Common myeloid progenitor, CD34-positive (primary cell): Measurements from ENCODE around the gene ZBTB16.

ENCODE experiments used
- CTCF ChIA-PET: fragments of 350-600 bp; sonication (Branson Sonifier 250); formaldehyde crosslinking; loops from one replicate; lab custom pipeline; 2021; ENCODE audit warnings: antibody characterized with exemption; lab: Charles Lee
- POLR2A ChIA-PET: fragments of 350-600 bp; sonication (Branson Sonifier 250); formaldehyde crosslinking; loops from one replicate; lab custom pipeline; 2021; ENCODE audit warnings: antibody characterized with exemption; lab: Charles Lee
- DNase-seq, 3 donors: peaks; one replicate each; pipeline versions ENCODE4 v3.0.0 to v3.0.0-alpha.2; 2013
- H3K27ac ChIP-seq, 2 experiments: 1 replicate in 1 of 2; 2 replicates in 1 of 2; pipeline ENCODE4 v1.7.0; 2013; ENCODE audit warnings: inconsistent platforms in 2 of 2, low read length in 2 of 2, mild to moderate bottlenecking in 2 of 2, low read depth in 1 of 2, moderate library complexity in 1 of 2; ENCODE audit not compliant: severe bottlenecking in 2 of 2, insufficient read depth in 1 of 2, poor library complexity in 1 of 2
- H3K27me3 ChIP-seq, 5 experiments: replicated peaks in 2 of 5; 1 replicate in 3 of 5; 2 replicates in 2 of 5; pipeline versions ENCODE4 v1.6.1 to v1.7.0; 2013; ENCODE audit warnings: low read length in 4 of 5, mild to moderate bottlenecking in 2 of 5, moderate library complexity in 2 of 5, inconsistent platforms in 1 of 5; ENCODE audit not compliant: insufficient read depth in 5 of 5, control insufficient read depth in 4 of 5
- H3K36me3 ChIP-seq, 4 experiments: 1 replicate in 2 of 4; 2 replicates in 2 of 4; pipeline versions ENCODE4 v1.6.1 to v1.7.0; 2013; ENCODE audit warnings: low read length in 3 of 4, control low read depth in 1 of 4, mild to moderate bottlenecking in 1 of 4; ENCODE audit not compliant: control insufficient read depth in 4 of 4, insufficient read depth in 4 of 4
- H3K4me1 ChIP-seq, 4 experiments: 1 replicate in 3 of 4; 2 replicates in 1 of 4; pipeline versions ENCODE4 v1.6.1 to v1.7.1; 2013; ENCODE audit warnings: low read length in 3 of 4, mild to moderate bottlenecking in 3 of 4, control low read depth in 1 of 4, inconsistent platforms in 1 of 4, moderate library complexity in 1 of 4; ENCODE audit not compliant: control insufficient read depth in 4 of 4, insufficient read depth in 4 of 4; ENCODE audit errors: control extremely low read depth in 1 of 4
- H3K4me3 ChIP-seq, 7 experiments: 1 replicate in 4 of 7; 2 replicates in 3 of 7; pipeline versions ENCODE4 v1.5.1 to v1.7.0; 2013; ENCODE audit warnings: mild to moderate bottlenecking in 7 of 7, low read length in 6 of 7, moderate library complexity in 6 of 7, inconsistent platforms in 2 of 7, low read depth in 2 of 7, control low read depth in 1 of 7; ENCODE audit not compliant: insufficient read depth in 4 of 7, control insufficient read depth in 1 of 7; ENCODE audit errors: extremely low read depth in 1 of 7
- H3K9me3 ChIP-seq, 5 experiments: 1 replicate in 4 of 5; 2 replicates in 1 of 5; pipeline versions ENCODE4 v1.6.1 to v1.7.1; 2013; ENCODE audit warnings: low read length in 4 of 5, mild to moderate bottlenecking in 2 of 5, inconsistent platforms in 1 of 5, low read depth in 1 of 5, moderate library complexity in 1 of 5; ENCODE audit not compliant: control insufficient read depth in 4 of 5, insufficient read depth in 2 of 5; ENCODE audit errors: control extremely low read depth in 1 of 5
- WGBS: methylation state at CpG from one replicate; pipeline ENCODE4 v1.1.5; 2013; ENCODE audit not compliant: insufficient coverage; 5-methylcytosine and 5-hydroxymethylcytosine counted together

Gene ZBTB16

DNA sequence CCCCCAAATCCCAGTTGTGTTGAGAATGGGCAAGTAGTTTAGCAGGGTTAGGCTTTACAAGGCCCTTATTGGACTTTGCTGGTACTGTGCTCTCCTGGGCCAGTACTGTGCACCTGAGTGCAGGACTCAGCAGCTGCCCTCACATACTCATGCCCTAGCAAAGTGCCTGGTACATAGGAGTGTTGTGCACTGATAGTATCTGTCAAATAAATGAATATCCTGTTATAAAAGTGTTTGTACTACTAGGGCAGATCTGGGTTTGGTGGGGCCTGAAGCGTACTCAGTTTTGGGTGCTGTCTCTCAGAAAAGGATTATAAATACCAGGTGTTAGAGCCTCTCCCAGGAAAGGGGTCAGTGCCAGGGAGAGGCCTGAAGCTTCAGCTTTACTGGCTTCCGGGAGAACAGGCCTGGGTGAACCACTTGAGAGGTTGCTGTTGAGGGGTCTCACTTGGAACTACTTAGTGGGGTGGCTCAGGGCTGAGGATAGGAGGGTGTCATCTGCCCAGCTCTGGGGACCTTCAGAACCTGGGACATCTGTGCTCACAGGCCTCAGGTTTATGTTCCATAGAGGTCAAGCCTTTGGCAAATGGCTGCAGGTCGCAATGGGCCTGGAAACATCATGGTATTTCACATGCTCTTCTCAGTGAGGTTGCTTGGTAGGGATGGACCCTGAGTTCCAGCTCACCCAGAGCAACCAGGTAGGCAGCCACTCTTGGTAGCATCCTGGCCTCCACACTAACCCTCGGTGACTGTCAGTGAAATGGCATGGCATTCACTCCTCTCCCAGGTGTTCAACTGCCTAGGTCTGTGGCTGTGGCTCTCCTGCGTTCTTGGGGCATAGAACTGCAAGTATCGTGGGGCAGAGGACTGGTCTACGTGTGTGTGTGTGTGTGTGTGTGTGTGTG is 106.1 kb downstream of the ZBTB16 start:
- CTCF ChIA-PET: interaction anchor here (0.6 to 10.5 kb wide), 5 partner anchors 11 to 172 kb away, joined by 3 to 114 read pairs (median 5); no protein-coding TSS in a partner anchor

DNA sequence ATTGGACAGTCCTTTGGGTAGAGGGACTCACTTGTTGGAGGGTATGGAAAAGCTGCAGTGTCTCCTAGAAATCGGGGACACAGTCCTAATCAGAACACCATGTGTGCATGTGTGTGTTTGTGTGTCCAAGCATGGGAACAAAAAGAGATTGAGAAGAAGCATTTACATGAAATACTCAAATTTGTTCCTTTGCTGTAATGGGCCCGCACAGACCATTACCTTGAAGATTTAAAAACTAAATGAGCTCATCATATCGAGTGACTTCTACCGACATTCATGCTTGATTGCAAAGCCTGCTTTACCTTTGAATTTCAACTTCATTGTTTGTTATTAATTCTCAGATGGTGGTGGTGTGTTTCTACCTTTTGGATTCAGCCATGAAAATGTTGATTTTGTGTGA is 106.9 kb downstream of the ZBTB16 start:
- Histone ChIP-seq H3K27ac (no peak overlapping the region), H3K9me3 (no peaks in the 10 kb centered on the region), H3K36me3 (no peaks in the 10 kb centered on the region), H3K4me1 (peaks cover 5 to 76% (median 66%) of the 10 kb centered on the region in 4 experiments), H3K4me3 (peak overlapping the region in 2 of 7 experiments; percentile 58 to 64), H3K27me3 (no peaks in the 10 kb centered on the region)
- POLR2A ChIA-PET: no interaction called here
- CTCF ChIA-PET: interaction anchor here (0.6 to 10.5 kb wide), 10 partner anchors 10 to 173 kb away, joined by 3 to 114 read pairs (median 3); no protein-coding TSS in a partner anchor
- WGBS: 86% methylated on average over 4 of the region's 4 CpGs
- DNase-seq: peak in 1 of 3 donors; percentile 29

More for the DNA sequence above, 106.1 kb downstream of the ZBTB16 start:
- WGBS: 98% methylated on average over 6 of the region's 7 CpGs
- Histone ChIP-seq H3K4me1 (peaks cover 5 to 73% (median 62%) of the 10 kb centered on the region in 4 experiments), H3K9me3 (no peaks in the 10 kb centered on the region), H3K27me3 (no peaks in the 10 kb centered on the region), H3K4me3 (no peak overlapping the region), H3K36me3 (no peaks in the 10 kb centered on the region), H3K27ac (no peak overlapping the region)
- DNase-seq: no peak
- POLR2A ChIA-PET: no interaction called here

DNA sequence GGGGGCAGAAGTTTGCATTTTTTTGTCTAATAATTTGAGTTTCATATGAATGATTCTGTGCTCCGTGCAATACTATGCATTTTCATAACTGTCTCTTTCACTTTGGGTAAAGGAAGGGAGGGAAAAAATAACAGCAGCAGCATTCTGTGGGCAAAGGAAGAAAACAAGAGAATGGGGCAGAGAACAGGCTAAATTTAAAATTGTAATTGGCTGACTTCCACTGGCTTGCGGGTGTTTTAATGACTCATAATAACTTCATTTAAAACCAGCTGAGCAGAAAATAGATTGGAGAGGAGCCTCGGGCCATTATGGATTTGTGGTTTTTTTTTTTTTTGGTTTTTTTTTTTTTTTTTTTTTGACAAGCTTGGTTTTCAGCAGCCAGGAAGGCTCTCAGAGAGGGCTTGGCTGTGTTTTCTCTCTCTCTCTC is 107.4 kb downstream of the ZBTB16 start:
- peak; percentile 72 to 89 (median 88) for DNase-seq
- Histone ChIP-seq H3K36me3 (no peaks in the 10 kb centered on the region), H3K27ac (no peak overlapping the region), H3K4me3 (peak overlapping the region in 3 of 7 experiments; percentile 28 to 64 (median 58)), H3K4me1 (peaks cover 5 to 82% (median 71%) of the 10 kb centered on the region in 4 experiments), H3K9me3 (no peaks in the 10 kb centered on the region), H3K27me3 (no peaks in the 10 kb centered on the region)
- ChIA-PET POLR2A (interaction anchor here (0.6 kb wide), 2 partner anchors 15 to 106 kb away, joined by 4 read pairs; no protein-coding TSS in a partner anchor), CTCF (interaction anchor here (0.8 to 10.5 kb wide), 12 partner anchors 10 to 165 kb away, joined by 3 to 114 read pairs (median 3); partner anchors contain the start of gene ZBTB16)
- WGBS: 0% methylated on average over 3 of the region's 3 CpGs

DNA sequence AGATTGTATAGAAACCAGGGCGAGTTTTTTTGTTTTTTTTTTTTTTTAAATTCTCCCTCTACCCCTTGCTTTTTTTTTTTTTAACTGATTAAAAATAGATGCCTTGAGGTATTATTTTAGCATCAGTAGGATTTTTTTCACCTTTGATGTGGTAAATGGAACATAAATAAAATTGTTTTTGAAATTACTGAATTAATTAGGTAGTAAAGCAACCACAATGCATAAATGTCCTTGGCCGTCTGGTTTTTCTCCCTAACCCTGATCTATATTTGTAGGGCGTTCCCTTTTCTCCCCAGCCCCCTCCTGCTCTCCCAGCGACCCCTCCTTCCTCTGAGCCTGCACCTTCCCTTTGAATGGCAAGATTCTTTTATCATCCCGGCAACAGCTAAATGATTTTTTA is 107.8 kb downstream of the ZBTB16 start:
- Histone ChIP-seq H3K27ac (no peak overlapping the region), H3K36me3 (no peaks in the 10 kb centered on the region), H3K4me1 (peaks cover 5 to 83% (median 75%) of the 10 kb centered on the region in 4 experiments), H3K27me3 (no peaks in the 10 kb centered on the region), H3K9me3 (no peaks in the 10 kb centered on the region), H3K4me3 (peak overlapping the region in 2 of 7 experiments; percentile 15 to 58)
- ChIA-PET CTCF (interaction anchor here (0.8 to 10.5 kb wide), 10 partner anchors 9 to 166 kb away, joined by 3 to 114 read pairs (median 4); partner anchors contain the start of gene ZBTB16), POLR2A (interaction anchor here (0.6 kb wide), 2 partner anchors 14 to 106 kb away, joined by 4 read pairs; no protein-coding TSS in a partner anchor)
- DNase-seq: no peak
- whole genome bisulfite sequencing: 58% methylated on average over 4 of the region's 5 CpGs

DNA sequence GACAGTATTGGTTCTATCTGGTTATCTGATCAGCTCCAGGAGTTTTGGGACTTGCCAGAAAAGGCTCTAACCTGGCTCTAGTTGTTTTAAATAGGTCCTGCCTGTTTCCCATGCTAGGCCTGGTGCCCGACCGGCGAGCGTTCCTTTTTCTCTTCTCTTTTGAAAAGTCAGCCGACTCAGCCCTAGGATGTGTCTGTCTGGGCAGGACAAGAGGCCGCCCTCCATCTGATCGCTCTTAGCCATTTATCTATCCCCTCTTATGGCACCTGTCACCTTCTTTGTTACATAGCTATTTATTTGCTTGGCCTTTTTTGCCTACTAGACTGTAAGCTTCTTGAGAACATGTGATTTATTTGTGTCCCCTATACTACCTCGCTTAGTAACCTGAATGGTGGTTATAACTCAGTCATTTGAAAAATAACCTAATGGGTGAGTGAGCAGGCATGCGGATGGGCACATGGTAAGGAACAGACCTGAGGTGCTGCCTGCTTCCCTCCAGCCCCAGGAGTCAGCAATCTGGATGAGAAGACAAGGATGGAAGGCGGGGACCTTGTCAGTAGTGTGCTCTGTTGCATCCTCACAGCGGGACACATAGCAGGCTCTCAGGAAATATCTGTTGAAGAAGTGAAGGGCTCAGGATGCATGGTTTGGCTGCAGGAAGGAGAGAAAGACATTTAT is 108.4 kb downstream of the ZBTB16 start:
- CTCF ChIA-PET: interaction anchor here (0.8 to 10.5 kb wide), 7 partner anchors 9 to 119 kb away, joined by 3 to 114 read pairs (median 4); partner anchors contain the start of gene ZBTB16
- H3K36me3 ChIP-seq: no peaks in the 10 kb centered on the region
- peak overlapping the region in 1 of 7 experiments; percentile 15 for H3K4me3 ChIP-seq
- POLR2A ChIA-PET: no interaction called here
- H3K27me3 ChIP-seq: no peaks in the 10 kb centered on the region
- DNase-seq: no peak
- no peak overlapping the region for H3K27ac ChIP-seq
- no peaks in the 10 kb centered on the region for H3K9me3 ChIP-seq
- WGBS: 86% methylated on average over 8 of the region's 11 CpGs
- peaks cover 8 to 83% (median 78%) of the 10 kb centered on the region in 4 experiments for H3K4me1 ChIP-seq

DNA sequence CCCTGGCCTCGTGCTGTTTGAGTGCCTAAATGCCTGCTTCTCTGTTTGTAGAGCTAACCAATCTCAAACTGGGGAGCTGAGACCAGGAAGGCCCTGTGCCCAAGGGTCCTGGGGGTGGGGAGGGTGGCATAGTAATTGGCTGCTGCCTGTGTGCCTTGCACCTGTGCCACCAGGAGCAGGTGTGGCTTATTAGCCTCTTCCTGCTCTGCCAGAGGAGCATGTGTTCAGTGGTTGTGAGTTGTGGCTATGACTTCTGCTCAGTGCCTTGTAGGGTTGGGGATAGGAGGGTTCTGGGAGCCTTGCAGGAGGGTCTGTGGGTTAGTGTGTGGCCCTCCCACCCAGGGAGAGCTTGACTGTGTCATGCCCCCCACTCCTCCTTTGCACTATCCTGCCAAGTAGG is 109.2 kb downstream of the ZBTB16 start:
- no CpG with 5 or more reads among the region's 1 CpG for WGBS
- ChIA-PET CTCF (interaction anchor here (1.0 to 10.5 kb wide), 7 partner anchors 14 to 176 kb away, joined by 3 to 114 read pairs (median 6); partner anchors contain the start of gene ZBTB16), POLR2A (no interaction called here)
- H3K9me3 ChIP-seq: no peaks in the 10 kb centered on the region
- no peak overlapping the region for H3K4me3 ChIP-seq
- no peak for DNase-seq
- no peaks in the 10 kb centered on the region for H3K27me3 ChIP-seq
- H3K27ac ChIP-seq: no peak overlapping the region
- H3K36me3 ChIP-seq: no peaks in the 10 kb centered on the region
- peaks cover 9 to 81% (median 77%) of the 10 kb centered on the region in 4 experiments for H3K4me1 ChIP-seq
